Psoas muscle (tissue), 8 donors: ENCODE results near the gene CCDC90B. TPM values are rescaled to one million over a fixed set of nuclear protein-coding genes. Genes with fewer than 3 reads are reported as not detected.
"Not testable (repeated sequence)": the region's sequence is repeated elsewhere in the genome, so short reads cannot be mapped to it uniquely, and the experiment has no call there.

ENCODE experiments used
- ATAC-seq, 4 donors: fragments of 200-7000 bp; cut with Tn5 transposase; one replicate each; pipeline ENCODE4 v1.9.1; 2020; ENCODE audit warnings: moderate library complexity in 3 of 4, mild to moderate bottlenecking in 2 of 4
- DNase-seq, 2 donors: peaks; one replicate each; pipeline ENCODE4 v3.0.0-alpha.2; 2020
- H3K27ac ChIP-seq: fragments of 200-600 bp; one replicate; pipeline ENCODE4 v1.8.0; 2022
- H3K27me3 ChIP-seq, 3 donors: fragments of 200-600 bp in 1 of 3; one replicate each; pipeline versions ENCODE4 v1.6.1 to v1.8.0; 2013 to 2022; ENCODE audit warnings: low read length in 2 of 3, mild to moderate bottlenecking in 2 of 3, moderate library complexity in 1 of 3; ENCODE audit not compliant: insufficient read depth in 3 of 3
- H3K36me3 ChIP-seq, 2 donors: fragments of 200-600 bp in 1 of 2; one replicate each; pipeline versions ENCODE4 v1.6.1 to v1.8.0; 2013 to 2022; ENCODE audit warnings: low read depth in 1 of 2, mild to moderate bottlenecking in 1 of 2, moderate library complexity in 1 of 2; ENCODE audit not compliant: insufficient read depth in 1 of 2
- H3K4me1 ChIP-seq: fragments of 200-600 bp; one replicate; pipeline ENCODE4 v1.8.0; 2022
- H3K4me3 ChIP-seq: fragments of 200-600 bp; one replicate; pipeline ENCODE4 v1.8.0; 2022; ENCODE audit warnings: mild to moderate bottlenecking
- H3K9me3 ChIP-seq: fragments of 200-600 bp; one replicate; pipeline ENCODE4 v1.8.0; 2022
- WGBS, 3 donors: extraction: QIAGEN DNeasy Blood & Tissue Kit; methylation state at CpG; one replicate each; pipeline versions ENCODE4 v1.1.6 to v1.1.7; 2013; 5-methylcytosine and 5-hydroxymethylcytosine counted together
- intact Hi-C, 2 donors: fragments of 100-400 bp; cut with DNase I; formaldehyde crosslinking; loops; one replicate each; pipeline versions ENCODE4 v1.11.0 to v1.14.2; 2022
- polyA plus RNA-seq, 3 donors: library from polyadenylated mRNA; stranded (reverse); fragments of 200-250 nt; gene quantifications; one replicate each; pipeline ENCODE4 v1.2.3, GENCODE V29; 2013
- total RNA-seq, 4 donors: library from RNA; stranded (reverse); fragmentation: NEBNext Ultra II Directional in 2 of 4; extraction: Animal tissue kit (Norgen Biotek cat#: 25700) in 2 of 4; gene quantifications; one replicate each; pipeline versions ENCODE4 v1.2.1 to v1.2.4, GENCODE V29; 2021 to 2023
- TF ChIP-seq, protein P1 (sequence below): fragments of 200-600 bp; IDR thresholded peaks from one replicate; pipeline ENCODE4 v1.8.0; 2022; ENCODE audit warnings: antibody characterized with exemption
- donor health status: healthy with polysubstance abuse.
- donor health status: DM: no; HTN: no; CAD: no; lungs with moderate emphysema.
- donor health status: Bipolar disorder and iron deficiency.
- donor health status: healthy.
- donor health status: DM: yes; HTN: yes; CAD: no.
- donor health status: DM: no; HTN: no; CAD: no.
- donor health status: DM: no; HTN: no; CAD: no.
- donor health status: DM: yes; HTN: yes; CAD: no.

Gene CCDC90B
- total and polyA plus RNA-seq, 7 donors: 15.5 to 46.4 (median 27.5) TPM

DNA sequence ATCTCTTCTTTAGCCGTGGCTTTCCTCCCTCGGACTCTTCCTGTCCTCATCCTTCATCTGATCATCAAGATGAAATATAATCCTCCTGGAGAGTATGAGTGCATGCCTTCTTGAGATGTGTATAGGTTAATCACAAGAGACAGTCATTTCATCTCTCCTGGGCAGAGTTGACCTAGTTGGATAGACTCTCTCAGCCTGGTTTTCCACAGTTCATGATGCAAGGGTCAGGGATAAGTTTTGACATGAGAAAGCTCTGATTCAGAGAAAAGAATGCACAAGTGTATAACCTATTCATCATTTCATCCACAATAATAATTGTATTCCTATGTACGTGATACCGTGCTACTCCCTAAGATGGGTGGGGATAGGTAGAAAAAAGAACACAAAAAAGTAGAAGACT lies 33.2 kb upstream of the CCDC90B start:
- no peaks in the 10 kb centered on the region for H3K4me1 ChIP-seq
- WGBS, 3 donors: 37 to 72% (median 59%) methylated on average over 4 of the region's 4 CpGs
- TF ChIP-seq, protein P1, sequence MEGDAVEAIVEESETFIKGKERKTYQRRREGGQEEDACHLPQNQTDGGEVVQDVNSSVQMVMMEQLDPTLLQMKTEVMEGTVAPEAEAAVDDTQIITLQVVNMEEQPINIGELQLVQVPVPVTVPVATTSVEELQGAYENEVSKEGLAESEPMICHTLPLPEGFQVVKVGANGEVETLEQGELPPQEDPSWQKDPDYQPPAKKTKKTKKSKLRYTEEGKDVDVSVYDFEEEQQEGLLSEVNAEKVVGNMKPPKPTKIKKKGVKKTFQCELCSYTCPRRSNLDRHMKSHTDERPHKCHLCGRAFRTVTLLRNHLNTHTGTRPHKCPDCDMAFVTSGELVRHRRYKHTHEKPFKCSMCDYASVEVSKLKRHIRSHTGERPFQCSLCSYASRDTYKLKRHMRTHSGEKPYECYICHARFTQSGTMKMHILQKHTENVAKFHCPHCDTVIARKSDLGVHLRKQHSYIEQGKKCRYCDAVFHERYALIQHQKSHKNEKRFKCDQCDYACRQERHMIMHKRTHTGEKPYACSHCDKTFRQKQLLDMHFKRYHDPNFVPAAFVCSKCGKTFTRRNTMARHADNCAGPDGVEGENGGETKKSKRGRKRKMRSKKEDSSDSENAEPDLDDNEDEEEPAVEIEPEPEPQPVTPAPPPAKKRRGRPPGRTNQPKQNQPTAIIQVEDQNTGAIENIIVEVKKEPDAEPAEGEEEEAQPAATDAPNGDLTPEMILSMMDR: no peak
- no peak overlapping the region for H3K4me3 ChIP-seq
- intact Hi-C loops: no loop called here
- no peak for ATAC-seq
- no peaks in the 10 kb centered on the region for H3K27me3 ChIP-seq
- no peaks in the 10 kb centered on the region for H3K9me3 ChIP-seq
- no peaks in the 10 kb centered on the region for H3K36me3 ChIP-seq
- H3K27ac ChIP-seq: no peak overlapping the region
- no peak for DNase-seq

DNA sequence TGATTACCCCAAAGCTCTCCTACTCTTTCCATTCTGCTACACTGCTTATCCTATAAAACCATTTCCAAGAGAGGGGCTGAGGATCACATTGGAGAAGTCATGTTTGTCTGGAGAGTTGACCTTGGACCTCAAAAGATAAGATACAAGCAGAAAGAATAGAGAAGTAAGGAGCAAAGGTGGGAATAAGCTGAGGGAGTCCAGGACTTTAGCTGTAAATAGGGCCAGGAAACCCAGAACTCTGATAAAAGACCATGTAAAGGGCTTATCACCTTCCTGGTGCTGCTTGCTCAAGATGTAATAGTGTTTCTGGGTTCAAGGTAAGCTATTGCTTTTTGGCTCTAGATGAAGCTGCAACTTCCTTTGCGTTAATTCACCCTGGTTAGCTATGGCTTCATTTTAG lies 32.8 kb upstream of the CCDC90B start:
- TF ChIP-seq, protein P1: no peak
- intact Hi-C loops: no loop called here
- Histone ChIP-seq H3K27me3 (no peaks in the 10 kb centered on the region), H3K4me3 (no peak overlapping the region), H3K9me3 (no peaks in the 10 kb centered on the region), H3K36me3 (no peaks in the 10 kb centered on the region), H3K4me1 (no peaks in the 10 kb centered on the region), H3K27ac (no peak overlapping the region)
- no peak for ATAC-seq
- WGBS, 3 donors: 88 to 93% (median 90%) methylated on average over 1 of the region's 1 CpG
- DNase-seq: no peak

DNA sequence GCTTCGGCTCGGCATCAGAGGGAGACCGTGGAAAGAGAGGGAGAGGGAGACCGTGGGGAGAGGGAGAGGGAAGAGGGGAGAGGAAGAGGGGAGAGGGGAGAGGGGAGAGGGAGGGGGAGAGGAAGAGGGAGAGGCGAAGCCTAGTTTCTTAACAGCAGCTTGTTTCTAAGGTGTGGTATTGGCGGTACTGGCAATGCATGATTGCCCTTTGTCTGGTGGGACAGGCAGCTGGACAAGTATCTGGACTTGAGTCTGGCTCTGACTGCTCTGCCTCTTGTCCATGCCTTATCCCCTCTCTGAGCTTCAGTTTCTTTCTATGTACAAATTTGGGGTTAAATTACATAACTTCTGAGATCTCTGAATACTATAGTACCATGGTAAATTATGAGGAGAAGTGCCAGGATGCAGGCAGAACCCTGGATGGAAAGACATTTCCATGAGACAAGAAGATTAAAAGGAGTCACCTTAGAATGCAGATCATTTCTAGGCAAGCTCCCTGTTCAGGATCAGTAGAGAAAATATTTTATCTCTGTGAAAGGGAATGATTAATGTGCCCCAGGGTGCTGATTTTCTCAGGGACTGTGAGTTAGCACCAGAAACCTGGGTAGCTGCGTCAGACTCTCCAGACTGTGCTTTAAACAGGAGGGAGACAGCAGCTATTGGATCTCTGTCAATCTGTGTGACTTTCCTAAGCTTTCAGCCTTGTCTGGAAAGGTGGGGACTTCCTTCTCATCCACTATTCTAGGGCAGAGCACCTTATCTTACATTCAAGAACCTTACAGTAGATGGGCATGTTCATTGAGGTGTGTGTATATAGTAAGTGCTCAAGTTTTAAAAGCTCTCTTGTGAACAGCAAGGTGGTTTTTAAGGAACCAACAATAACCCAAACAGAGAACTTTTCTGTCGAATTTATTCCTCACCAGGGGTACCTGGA lies 31.9 kb upstream of the CCDC90B start:
- Histone ChIP-seq H3K4me3 (no peak overlapping the region), H3K36me3 (no peaks in the 10 kb centered on the region), H3K4me1 (no peaks in the 10 kb centered on the region), H3K27ac (no peak overlapping the region), H3K27me3 (no peaks in the 10 kb centered on the region), H3K9me3 (no peaks in the 10 kb centered on the region)
- no peak for ATAC-seq
- no peak for DNase-seq
- TF ChIP-seq, protein P1: no peak
- WGBS, 3 donors: 82 to 86% (median 85%) methylated on average over 4 to 8 of the region's 8 CpGs
- intact Hi-C loops: no loop called here

DNA sequence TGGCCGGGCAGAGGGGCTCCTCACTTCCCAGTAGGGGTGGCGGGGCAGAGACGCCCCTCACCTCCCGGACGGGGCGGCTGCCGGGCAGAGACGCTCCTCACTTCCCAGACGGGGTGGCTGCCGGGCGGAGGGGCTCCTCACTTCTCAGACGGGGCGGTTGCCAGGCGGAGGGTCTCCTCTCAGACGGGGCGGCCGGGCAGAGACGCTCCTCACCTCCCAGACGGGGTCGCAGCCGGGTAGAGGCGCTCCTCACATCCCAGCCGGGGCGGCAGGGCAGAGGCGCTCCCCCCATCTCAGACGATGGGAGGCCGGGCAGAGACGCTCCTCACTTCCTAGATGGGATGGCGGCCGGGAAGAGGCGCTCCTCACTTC lies 30.7 kb upstream of the CCDC90B start:
- intact Hi-C loops, H3K27ac ChIP-seq, ATAC-seq: not testable (repeated sequence)

DNA sequence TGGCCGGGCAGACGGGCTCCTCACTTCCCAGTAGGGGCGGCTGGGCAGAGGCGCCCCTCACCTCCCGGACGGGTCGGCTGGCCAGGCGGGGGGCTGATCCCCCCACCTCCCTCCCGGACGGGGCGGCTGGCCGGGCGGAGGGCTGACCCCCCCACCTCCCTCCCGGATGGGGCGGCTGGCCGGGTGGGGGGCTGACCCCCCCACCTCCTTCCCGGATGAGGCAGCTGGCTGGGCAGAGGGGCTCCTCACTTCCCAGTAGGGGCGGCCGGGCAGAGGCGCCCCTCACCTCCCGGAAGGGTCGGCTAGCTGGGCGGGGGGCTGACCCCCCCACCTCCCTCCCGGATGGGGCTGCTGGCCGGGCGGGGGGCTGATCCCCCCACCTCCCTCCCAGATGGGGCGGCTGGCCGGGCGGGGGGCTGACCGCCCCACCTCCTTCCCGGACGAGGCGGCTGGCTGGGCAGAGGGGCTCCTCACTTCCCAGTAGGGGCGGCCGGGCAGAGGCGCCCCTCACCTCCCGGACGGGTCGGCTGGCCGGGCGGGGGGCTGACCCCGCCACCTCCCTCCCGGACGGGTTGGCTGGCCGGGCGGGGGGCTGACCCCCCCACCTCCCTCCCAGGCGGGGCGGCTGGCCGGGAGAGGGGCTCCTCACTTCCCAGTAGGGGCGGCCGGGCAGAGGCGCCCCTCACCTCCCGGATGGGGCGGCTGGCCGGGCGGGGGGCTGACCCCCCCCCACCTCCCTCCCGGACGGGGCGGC lies 30.2 kb upstream of the CCDC90B start:
- H3K36me3 ChIP-seq, ATAC-seq, H3K4me1 ChIP-seq, H3K9me3 ChIP-seq, H3K4me3 ChIP-seq, intact Hi-C loops, DNase-seq, H3K27ac ChIP-seq, H3K27me3 ChIP-seq: not testable (repeated sequence)
- 91 to 92% (median 92%) methylated on average over 21 to 59 of the region's 59 CpGs for WGBS, 3 donors

More for the DNA sequence above, 30.7 kb upstream of the CCDC90B start:
- not testable (repeated sequence) for H3K36me3 ChIP-seq, H3K9me3 ChIP-seq, H3K4me3 ChIP-seq, H3K4me1 ChIP-seq, H3K27me3 ChIP-seq, DNase-seq
- 96 to 97% (median 96%) methylated on average over 15 to 31 of the region's 31 CpGs for WGBS, 3 donors
